ENCODE results near the gene PLCB1.

- TF ChIP-seq, protein P1, sequence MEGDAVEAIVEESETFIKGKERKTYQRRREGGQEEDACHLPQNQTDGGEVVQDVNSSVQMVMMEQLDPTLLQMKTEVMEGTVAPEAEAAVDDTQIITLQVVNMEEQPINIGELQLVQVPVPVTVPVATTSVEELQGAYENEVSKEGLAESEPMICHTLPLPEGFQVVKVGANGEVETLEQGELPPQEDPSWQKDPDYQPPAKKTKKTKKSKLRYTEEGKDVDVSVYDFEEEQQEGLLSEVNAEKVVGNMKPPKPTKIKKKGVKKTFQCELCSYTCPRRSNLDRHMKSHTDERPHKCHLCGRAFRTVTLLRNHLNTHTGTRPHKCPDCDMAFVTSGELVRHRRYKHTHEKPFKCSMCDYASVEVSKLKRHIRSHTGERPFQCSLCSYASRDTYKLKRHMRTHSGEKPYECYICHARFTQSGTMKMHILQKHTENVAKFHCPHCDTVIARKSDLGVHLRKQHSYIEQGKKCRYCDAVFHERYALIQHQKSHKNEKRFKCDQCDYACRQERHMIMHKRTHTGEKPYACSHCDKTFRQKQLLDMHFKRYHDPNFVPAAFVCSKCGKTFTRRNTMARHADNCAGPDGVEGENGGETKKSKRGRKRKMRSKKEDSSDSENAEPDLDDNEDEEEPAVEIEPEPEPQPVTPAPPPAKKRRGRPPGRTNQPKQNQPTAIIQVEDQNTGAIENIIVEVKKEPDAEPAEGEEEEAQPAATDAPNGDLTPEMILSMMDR (IDR thresholded peaks at IDR 0.05; ENCODE audit: low read depth, low read length, poor library complexity, severe bottlenecking): no peak
- TF ChIP-seq EZH2phosphoT487 (IDR thresholded peaks at IDR 0.05; ENCODE audit: borderline replicate concordance, low read length): no peak
These were observed 2.7 kb upstream of the PLCB1 start for GRCh38 chr20:8129211-8129976.
